Measurements from ENCODE around the gene ATP6V0E1. TPM values are rescaled to one million over a fixed set of nuclear protein-coding genes. Genes with fewer than 3 reads are reported as not detected.

Gene ATP6V0E1
- polyA plus RNA-seq, 1 donor from 2014 or later: 53.0 TPM

- H3K4me2 ChIP-seq (ENCODE audit: low read length): no peak overlapping the region
- no peaks in the 10 kb centered on the region for H3K9me2 ChIP-seq (ENCODE audit: insufficient read depth, low read length)
- H2AFZ ChIP-seq (ENCODE audit: low read depth, low read length): no peak overlapping the region
- no peak overlapping the region for H3K9ac ChIP-seq (ENCODE audit: low read length)
- no peaks in the 10 kb centered on the region for H3K9me3 ChIP-seq (ENCODE audit: low read length)
- no peaks in the 10 kb centered on the region for H3K27me3 ChIP-seq (ENCODE audit: insufficient read depth, low read depth, low read length)
- H3K36me3 ChIP-seq (ENCODE audit: insufficient read depth, low read length): no peaks in the 10 kb centered on the region
- H3K4me3 ChIP-seq (ENCODE audit: low read length): no peak overlapping the region
- H3K79me2 ChIP-seq (replicated peaks; ENCODE audit: insufficient read depth, low read length): no peaks in the 10 kb centered on the region
- H3K27ac ChIP-seq (ENCODE audit: low read length): no peak overlapping the region
- TF ChIP-seq SMC3 (conservative IDR thresholded peaks at IDR 0.05; ENCODE audit: poor library complexity) (no peak), RAD21 (conservative IDR thresholded peaks at IDR 0.05) (no peak), POLR2AphosphoS5 (IDR thresholded peaks at IDR 0.05) (no peak), MXI1 (conservative IDR thresholded peaks at IDR 0.05; ENCODE audit: poor library complexity, severe bottlenecking) (no peak), CTCF (IDR thresholded peaks at IDR 0.05; ENCODE audit: poor library complexity, severe bottlenecking) (no peak), TAF1 (IDR thresholded peaks at IDR 0.05; ENCODE audit: low read depth) (no peak)
- no peaks in the 10 kb centered on the region for H3F3A ChIP-seq (ENCODE audit: insufficient read depth, low read length, poor library complexity, severe bottlenecking)
- no peaks in the 10 kb centered on the region for H4K20me1 ChIP-seq (ENCODE audit: insufficient read depth)
These were observed 43.8 kb upstream of the ATP6V0E1 start for GRCh38 chr5:172939611-172940267.

- no peaks in the 10 kb centered on the region for H3K36me3 ChIP-seq (ENCODE audit: insufficient read depth, low read length)
- no peaks in the 10 kb centered on the region for H3K9me3 ChIP-seq (ENCODE audit: low read length)
- H3K27me3 ChIP-seq (ENCODE audit: insufficient read depth, low read depth, low read length): no peaks in the 10 kb centered on the region
- no peak overlapping the region for H3K4me2 ChIP-seq (ENCODE audit: low read length)
- no peaks in the 10 kb centered on the region for H4K20me1 ChIP-seq (ENCODE audit: insufficient read depth)
- H3K9ac ChIP-seq (ENCODE audit: low read length): no peak overlapping the region
- no peak overlapping the region for H3K4me3 ChIP-seq (ENCODE audit: low read length)
- no peak overlapping the region for H3K27ac ChIP-seq (ENCODE audit: low read length)
- H3K79me2 ChIP-seq (replicated peaks; ENCODE audit: insufficient read depth, low read length): no peaks in the 10 kb centered on the region
- H3F3A ChIP-seq (ENCODE audit: insufficient read depth, low read length, poor library complexity, severe bottlenecking): no peaks in the 10 kb centered on the region
- TF ChIP-seq SMC3 (conservative IDR thresholded peaks at IDR 0.05; ENCODE audit: poor library complexity): no peak
- no peak for TF ChIP-seq REST (IDR thresholded peaks at IDR 0.05; ENCODE audit: borderline replicate concordance)
- no peak for TF ChIP-seq RAD21 (conservative IDR thresholded peaks at IDR 0.05)
- TF ChIP-seq TAF1 (IDR thresholded peaks at IDR 0.05; ENCODE audit: low read depth): no peak
- TF ChIP-seq POLR2AphosphoS5 (IDR thresholded peaks at IDR 0.05): no peak
- no peak for TF ChIP-seq MXI1 (conservative IDR thresholded peaks at IDR 0.05; ENCODE audit: poor library complexity, severe bottlenecking)
- no peak for TF ChIP-seq EP300 (conservative IDR thresholded peaks at IDR 0.05; ENCODE audit: poor library complexity, severe bottlenecking)
- TF ChIP-seq EZH2 (IDR thresholded peaks at IDR 0.05; ENCODE audit: borderline replicate concordance, insufficient read depth, low read length, poor library complexity, severe bottlenecking): no peak
- no peak for TF ChIP-seq CTCF (IDR thresholded peaks at IDR 0.05; ENCODE audit: poor library complexity, severe bottlenecking)
- H2AFZ ChIP-seq (ENCODE audit: low read depth, low read length): no peak overlapping the region
- H3K9me2 ChIP-seq (ENCODE audit: insufficient read depth, low read length): no peaks in the 10 kb centered on the region
These were observed 43.1 kb upstream of the ATP6V0E1 start for GRCh38 chr5:172940268-172941066.
